Tibial nerve (tissue), 4 donors: ENCODE data around the gene CASS4. TPM values are rescaled to one million over a fixed set of nuclear protein-coding genes. Genes with fewer than 3 reads are reported as not detected.

ENCODE experiments used
- DNase-seq, 2 donors: peaks; one replicate each; pipeline ENCODE4 v3.0.0-alpha.2; 2019; ENCODE audit warnings: low spot score in 2 of 2
- H3K27ac ChIP-seq, 4 donors: fragments of 200-600 bp; sonication (generic) in 3 of 4; one replicate each; pipeline ENCODE4 v1.5.1; 2017 to 2019; ENCODE audit warnings: mild to moderate bottlenecking in 1 of 4
- H3K27me3 ChIP-seq, 2 donors: fragments of 200-600 bp; sonication (generic) in 1 of 2; one replicate each; pipeline versions ENCODE4 v1.5.1 to v1.6.0; 2017 to 2019
- H3K36me3 ChIP-seq, 3 donors: fragments of 200-600 bp; sonication (generic); one replicate each; pipeline ENCODE4 v1.5.1; 2018 to 2019
- H3K4me1 ChIP-seq, 4 donors: fragments of 200-600 bp; sonication (generic) in 3 of 4; one replicate each; pipeline ENCODE4 v1.5.1; 2017 to 2019
- H3K4me3 ChIP-seq, 4 donors: fragments of 200-600 bp; sonication (generic) in 3 of 4; one replicate each; pipeline ENCODE4 v1.5.1; 2017 to 2019; ENCODE audit warnings: mild to moderate bottlenecking in 1 of 4, moderate library complexity in 1 of 4
- H3K9me3 ChIP-seq, 4 donors: fragments of 200-600 bp; sonication (generic) in 3 of 4; one replicate each; pipeline ENCODE4 v1.5.1; 2017 to 2019
- EP300 ChIP-seq, 2 donors: sonication (generic); formaldehyde crosslinking; IDR thresholded peaks; one replicate each; pipeline ENCODE4 v1.6.1; 2017; ENCODE audit warnings: antibody characterized with exemption in 2 of 2, mild to moderate bottlenecking in 1 of 2
- POLR2A ChIP-seq, 2 donors: fragments of 450-650 bp; IDR thresholded peaks; one replicate each; pipeline ENCODE4 v1.6.1; 2017; ENCODE audit warnings: antibody characterized with exemption in 2 of 2, mild to moderate bottlenecking in 2 of 2, moderate library complexity in 2 of 2
- WGBS, 2 donors: methylation state at CpG; one replicate each; pipeline ENCODE4 v1.1.5; 2018; 5-methylcytosine and 5-hydroxymethylcytosine counted together
- total RNA-seq, 4 donors: library from RNA; depleted of rRNA; stranded (reverse); fragments of >200 nt; gene quantifications; one replicate each; pipeline ENCODE4 v1.1.0, GENCODE V29; 2016
- TF ChIP-seq, protein P1 (sequence below), 5 experiments: fragments of 200-600 bp in 3 of 5; fragments of 450-650 bp in 2 of 5; sonication (generic) in 3 of 5; IDR thresholded peaks; one replicate each; pipeline ENCODE4 v1.5.1; 2016 to 2019; ENCODE audit warnings: antibody characterized with exemption in 5 of 5, mild to moderate bottlenecking in 3 of 5, moderate library complexity in 2 of 5

CASS4 gene
- total RNA-seq, 4 donors from 2014 or later = 2.0 to 7.5 (median 3.6) TPM

- H3K4me1 ChIP-seq = peaks cover 0 to 20% (median 8%) of the 10 kb centered on the region in 4 donors
- DNase-seq = no peak
- WGBS, 2 donors = 35 to 42% methylated on average over 1 of the region's 1 CpG
- no peaks in the 10 kb centered on the region for H3K36me3 ChIP-seq
- H3K4me3 ChIP-seq = no peak overlapping the region
- TF ChIP-seq EP300 (IDR thresholded peaks at IDR 0.05) (no peak), POLR2A (IDR thresholded peaks at IDR 0.05) (no peak)
- TF ChIP-seq, protein P1, sequence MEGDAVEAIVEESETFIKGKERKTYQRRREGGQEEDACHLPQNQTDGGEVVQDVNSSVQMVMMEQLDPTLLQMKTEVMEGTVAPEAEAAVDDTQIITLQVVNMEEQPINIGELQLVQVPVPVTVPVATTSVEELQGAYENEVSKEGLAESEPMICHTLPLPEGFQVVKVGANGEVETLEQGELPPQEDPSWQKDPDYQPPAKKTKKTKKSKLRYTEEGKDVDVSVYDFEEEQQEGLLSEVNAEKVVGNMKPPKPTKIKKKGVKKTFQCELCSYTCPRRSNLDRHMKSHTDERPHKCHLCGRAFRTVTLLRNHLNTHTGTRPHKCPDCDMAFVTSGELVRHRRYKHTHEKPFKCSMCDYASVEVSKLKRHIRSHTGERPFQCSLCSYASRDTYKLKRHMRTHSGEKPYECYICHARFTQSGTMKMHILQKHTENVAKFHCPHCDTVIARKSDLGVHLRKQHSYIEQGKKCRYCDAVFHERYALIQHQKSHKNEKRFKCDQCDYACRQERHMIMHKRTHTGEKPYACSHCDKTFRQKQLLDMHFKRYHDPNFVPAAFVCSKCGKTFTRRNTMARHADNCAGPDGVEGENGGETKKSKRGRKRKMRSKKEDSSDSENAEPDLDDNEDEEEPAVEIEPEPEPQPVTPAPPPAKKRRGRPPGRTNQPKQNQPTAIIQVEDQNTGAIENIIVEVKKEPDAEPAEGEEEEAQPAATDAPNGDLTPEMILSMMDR (IDR thresholded peaks at IDR 0.05) = no peak
- H3K27me3 ChIP-seq = no peaks in the 10 kb centered on the region
- no peak overlapping the region for H3K27ac ChIP-seq
- no peaks in the 10 kb centered on the region for H3K9me3 ChIP-seq
Observed at GRCh38 chr20:56380375-56380774, 31.7 kb upstream of the CASS4 start.

DNA sequence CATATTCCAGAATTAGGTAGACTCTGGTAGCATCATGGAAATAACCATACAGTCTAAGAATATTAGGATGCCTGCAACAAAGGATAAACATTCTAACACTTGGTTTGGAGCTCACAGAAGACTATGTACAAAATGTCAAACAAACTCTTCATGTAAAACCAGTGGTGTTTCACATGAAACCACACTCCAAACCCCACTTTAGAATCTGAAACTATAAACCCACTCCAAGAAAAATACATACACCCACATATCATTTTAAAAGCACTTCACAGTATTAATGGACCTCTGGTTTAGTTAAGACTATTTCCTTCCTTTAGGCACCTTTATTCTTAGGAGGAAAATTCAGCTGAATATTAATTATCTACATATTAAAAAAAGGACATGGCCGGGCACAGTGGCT, 30.6 kb upstream of the CASS4 start:
- Histone ChIP-seq H3K27ac (no peak overlapping the region), H3K4me3 (no peak overlapping the region), H3K9me3 (no peaks in the 10 kb centered on the region), H3K4me1 (peaks cover 0 to 19% (median 8%) of the 10 kb centered on the region in 4 donors), H3K36me3 (peaks cover 0 to 3% (median 0%) of the 10 kb centered on the region in 3 donors), H3K27me3 (no peaks in the 10 kb centered on the region)
- TF ChIP-seq POLR2A (IDR thresholded peaks at IDR 0.05) (no peak), EP300 (IDR thresholded peaks at IDR 0.05) (no peak)
- TF ChIP-seq, protein P1 (IDR thresholded peaks at IDR 0.05) = no peak
- WGBS, 2 donors = 83 to 96% methylated on average over 1 of the region's 1 CpG
- DNase-seq = no peak

DNA sequence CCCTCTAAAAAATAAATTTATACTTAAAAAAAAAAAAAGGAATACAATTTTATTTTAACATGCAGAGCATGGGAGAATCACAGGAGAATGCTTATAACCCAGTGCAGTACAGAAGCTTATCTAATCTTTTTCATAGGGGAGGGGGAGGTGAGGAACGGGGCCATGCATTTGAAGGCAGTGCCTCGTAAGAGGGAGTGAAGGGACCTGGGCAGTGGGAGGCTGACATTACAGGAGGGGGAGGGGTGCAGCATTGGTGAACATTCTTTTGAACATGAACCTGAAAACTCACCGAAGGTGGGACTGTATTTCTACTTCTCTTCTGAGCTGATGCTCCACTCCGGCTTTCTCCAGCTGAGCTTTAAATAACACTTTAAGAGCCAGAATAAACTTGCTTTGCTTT, 29.4 kb upstream of the CASS4 start:
- no peak overlapping the region for H3K4me3 ChIP-seq
- no peaks in the 10 kb centered on the region for H3K27me3 ChIP-seq
- peaks cover 0 to 15% (median 7%) of the 10 kb centered on the region in 4 donors for H3K4me1 ChIP-seq
- 56 to 65% methylated on average over 4 of the region's 4 CpGs for WGBS, 2 donors
- TF ChIP-seq, protein P1 (IDR thresholded peaks at IDR 0.05) = no peak
- TF ChIP-seq POLR2A (IDR thresholded peaks at IDR 0.05) (no peak), EP300 (IDR thresholded peaks at IDR 0.05) (no peak)
- peak overlapping the region in 1 of 4 donors; percentile 25 for H3K27ac ChIP-seq
- DNase-seq = no peak
- peaks cover 0 to 3% (median 0%) of the 10 kb centered on the region in 3 donors for H3K36me3 ChIP-seq
- no peaks in the 10 kb centered on the region for H3K9me3 ChIP-seq

GRCh38 chr20:56383334-56383733, 28.7 kb upstream of the CASS4 start:
- TF ChIP-seq EP300 (IDR thresholded peaks at IDR 0.05) (no peak), POLR2A (IDR thresholded peaks at IDR 0.05) (no peak)
- TF ChIP-seq, protein P1 (IDR thresholded peaks at IDR 0.05) = no peak
- H3K4me3 ChIP-seq = no peak overlapping the region
- 79 to 88% methylated on average over 8 of the region's 8 CpGs for WGBS, 2 donors
- peaks cover 0 to 15% (median 7%) of the 10 kb centered on the region in 4 donors for H3K4me1 ChIP-seq
- H3K9me3 ChIP-seq = no peaks in the 10 kb centered on the region
- H3K27ac ChIP-seq = peak overlapping the region in 1 of 4 donors; percentile 25
- H3K27me3 ChIP-seq = no peaks in the 10 kb centered on the region
- peaks cover 0 to 3% (median 0%) of the 10 kb centered on the region in 3 donors for H3K36me3 ChIP-seq
- DNase-seq = no peak

DNA sequence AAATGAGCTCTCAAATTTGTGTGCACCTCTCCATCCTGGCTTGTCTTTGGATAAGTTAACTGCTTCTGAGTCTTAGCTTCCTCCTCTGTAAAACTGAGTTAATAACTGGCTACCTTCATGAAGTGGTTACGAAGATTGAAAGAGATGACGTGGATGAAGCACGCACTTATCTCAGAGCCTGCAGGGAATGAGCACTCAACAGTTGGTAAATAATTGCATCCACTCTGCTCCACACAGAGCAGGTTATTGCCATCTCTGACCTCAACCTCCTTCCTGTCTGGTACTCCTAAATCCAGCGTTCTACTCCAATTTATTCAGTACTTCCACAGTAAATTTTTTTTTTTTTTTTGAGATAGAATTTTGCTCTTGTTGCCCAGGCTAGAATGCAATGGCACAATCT, 26.9 kb upstream of the CASS4 start:
- Histone ChIP-seq H3K4me1 (peaks cover 0 to 15% (median 7%) of the 10 kb centered on the region in 4 donors), H3K27me3 (no peaks in the 10 kb centered on the region), H3K36me3 (peaks cover 0 to 3% (median 0%) of the 10 kb centered on the region in 3 donors), H3K27ac (peak overlapping the region in 2 of 4 donors; percentile 32 to 51), H3K9me3 (no peaks in the 10 kb centered on the region), H3K4me3 (no peak overlapping the region)
- 91 to 92% methylated on average over 4 of the region's 4 CpGs for WGBS, 2 donors
- TF ChIP-seq EP300 (IDR thresholded peaks at IDR 0.05) (no peak), POLR2A (IDR thresholded peaks at IDR 0.05) (no peak)
- TF ChIP-seq, protein P1 (IDR thresholded peaks at IDR 0.05) = no peak
- no peak for DNase-seq
